Body of pancreas (tissue), 4 donors: ENCODE results near the gene SCFD2. TPM values are rescaled to one million over a fixed set of nuclear protein-coding genes. Genes with fewer than 3 reads are reported as not detected.
"Not testable (repeated sequence)": the region's sequence is repeated elsewhere in the genome, so short reads cannot be mapped to it uniquely, and the experiment has no call there.

Experiments used
- ATAC-seq: fragments of 150-250 bp; one replicate; pipeline ENCODE4 v1.9.1; 2016
- DNase-seq, 4 donors: peaks; one replicate each; pipeline ENCODE4 v3.0.0-alpha.2; 2019
- H3K27ac ChIP-seq, 4 donors: fragments of 200-600 bp; sonication (generic); 1 replicate in 3 of 4; 2 replicates in 1 of 4; pipeline versions ENCODE4 v1.5.1 to v1.6.1; 2016 to 2019; ENCODE audit warnings: mild to moderate bottlenecking in 1 of 4, mixed read lengths in 1 of 4, moderate library complexity in 1 of 4
- H3K27me3 ChIP-seq, 2 donors: fragments of 200-600 bp; sonication (generic); one replicate each; pipeline ENCODE4 v1.6.0; 2016; ENCODE audit warnings: mild to moderate bottlenecking in 1 of 2
- H3K36me3 ChIP-seq, 2 donors: fragments of 200-600 bp; sonication (generic); replicated peaks in 1 of 2; 2 replicates each; pipeline ENCODE4 v1.5.1; 2016; ENCODE audit warnings: low read depth in 2 of 2; ENCODE audit not compliant: insufficient read depth in 1 of 2
- H3K4me1 ChIP-seq: fragments of 200-600 bp; sonication (generic); one replicate; pipeline ENCODE4 v1.6.0; 2016
- H3K4me3 ChIP-seq, 2 donors: fragments of 200-600 bp; sonication (generic); 1 replicate in 1 of 2; 2 replicates in 1 of 2; pipeline ENCODE4 v1.5.1; 2016 to 2019
- H3K9me3 ChIP-seq, 3 donors: fragments of 200-600 bp; sonication (generic); 1 replicate in 2 of 3; 2 replicates in 1 of 3; pipeline ENCODE4 v1.5.1; 2016
- POLR2A ChIP-seq, 3 donors: fragments of 450-650 bp; IDR thresholded peaks; one replicate each; pipeline ENCODE4 v1.6.1; 2016; ENCODE audit warnings: antibody characterized with exemption in 3 of 3, mild to moderate bottlenecking in 2 of 3
- WGBS, 2 donors: methylation state at CpG; one replicate each; pipeline ENCODE4 v1.1.5; 2017; 5-methylcytosine and 5-hydroxymethylcytosine counted together
- intact Hi-C: fragments of 100-400 bp; cut with DNase I; formaldehyde crosslinking; loops from one replicate; pipeline ENCODE4 v1.15.1; 2023
- total RNA-seq, 2 donors: library from RNA; depleted of rRNA; stranded (reverse); fragments of >200 nt; gene quantifications; one replicate each; pipeline ENCODE4 v1.1.0, GENCODE V29; 2016
- TF ChIP-seq, protein P1 (sequence below), 7 experiments: fragments of 450-650 bp in 4 of 7; fragments of 200-600 bp in 3 of 7; sonication (generic) in 3 of 7; IDR thresholded peaks; one replicate each; pipeline ENCODE4 v1.5.1; 2016 to 2019; ENCODE audit warnings: antibody characterized with exemption in 7 of 7

Gene SCFD2
- total RNA-seq, 2 donors from 2014 or later, result 17.9 to 53.7 TPM

DNA sequence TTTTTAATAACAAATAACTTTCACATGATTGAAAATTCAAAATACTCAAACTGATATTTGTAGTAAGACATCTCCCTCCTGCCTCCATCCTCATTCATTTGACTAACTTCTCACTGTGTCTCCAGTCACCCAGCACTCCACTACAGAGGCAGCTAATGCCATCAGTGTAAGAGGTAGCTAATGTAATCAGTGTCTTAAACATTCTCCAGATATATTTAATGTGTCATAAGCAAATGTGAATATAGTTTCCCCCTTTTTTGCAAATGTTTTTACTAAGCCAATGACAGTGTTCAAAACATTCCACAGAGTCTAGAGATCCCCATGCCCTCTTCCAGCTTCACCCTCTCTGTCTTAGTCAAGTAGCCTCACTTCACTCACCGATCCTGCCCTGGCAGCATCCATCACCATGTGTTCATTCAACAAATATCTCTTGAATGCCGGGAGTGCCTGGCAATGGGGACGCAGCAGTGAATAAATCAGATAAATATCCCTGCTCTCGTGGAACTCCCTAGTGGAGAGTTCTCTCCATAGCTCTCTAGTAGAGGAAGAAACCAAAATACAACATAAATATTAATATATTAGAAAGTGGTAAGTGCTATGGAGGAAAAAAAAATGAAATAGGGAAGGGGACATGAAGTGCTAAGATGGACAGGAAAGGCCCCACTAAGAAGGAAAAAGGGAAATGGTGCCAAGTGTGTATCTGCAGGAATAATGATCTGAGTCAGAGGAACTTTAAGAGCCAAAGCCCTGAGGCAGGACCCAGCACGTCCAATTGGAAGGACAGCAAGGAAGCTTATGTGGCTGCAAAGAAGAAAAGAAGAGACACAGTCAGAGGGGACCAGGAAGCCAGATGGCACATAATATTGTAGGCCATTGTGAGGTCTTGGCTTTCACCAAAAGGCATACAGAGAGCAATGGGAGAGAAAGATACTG, 18.7 kb downstream of the SCFD2 start:
- Histone ChIP-seq H3K36me3 (no peaks in the 10 kb centered on the region), H3K4me1 (no peaks in the 10 kb centered on the region), H3K4me3 (no peak overlapping the region), H3K27me3 (no peaks in the 10 kb centered on the region), H3K27ac (no peak overlapping the region), H3K9me3 (no peaks in the 10 kb centered on the region)
- no peak for TF ChIP-seq POLR2A (IDR thresholded peaks at IDR 0.05)
- TF ChIP-seq, protein P1, sequence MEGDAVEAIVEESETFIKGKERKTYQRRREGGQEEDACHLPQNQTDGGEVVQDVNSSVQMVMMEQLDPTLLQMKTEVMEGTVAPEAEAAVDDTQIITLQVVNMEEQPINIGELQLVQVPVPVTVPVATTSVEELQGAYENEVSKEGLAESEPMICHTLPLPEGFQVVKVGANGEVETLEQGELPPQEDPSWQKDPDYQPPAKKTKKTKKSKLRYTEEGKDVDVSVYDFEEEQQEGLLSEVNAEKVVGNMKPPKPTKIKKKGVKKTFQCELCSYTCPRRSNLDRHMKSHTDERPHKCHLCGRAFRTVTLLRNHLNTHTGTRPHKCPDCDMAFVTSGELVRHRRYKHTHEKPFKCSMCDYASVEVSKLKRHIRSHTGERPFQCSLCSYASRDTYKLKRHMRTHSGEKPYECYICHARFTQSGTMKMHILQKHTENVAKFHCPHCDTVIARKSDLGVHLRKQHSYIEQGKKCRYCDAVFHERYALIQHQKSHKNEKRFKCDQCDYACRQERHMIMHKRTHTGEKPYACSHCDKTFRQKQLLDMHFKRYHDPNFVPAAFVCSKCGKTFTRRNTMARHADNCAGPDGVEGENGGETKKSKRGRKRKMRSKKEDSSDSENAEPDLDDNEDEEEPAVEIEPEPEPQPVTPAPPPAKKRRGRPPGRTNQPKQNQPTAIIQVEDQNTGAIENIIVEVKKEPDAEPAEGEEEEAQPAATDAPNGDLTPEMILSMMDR (IDR thresholded peaks at IDR 0.05), result no peak
- DNase-seq (no peak), ATAC-seq (no peak)
- 62 to 77% methylated on average over 5 of the region's 5 CpGs for WGBS, 2 donors
- intact Hi-C loops, result no loop called here

GRCh38 chr4:53346392-53346791, 19.5 kb downstream of the SCFD2 start:
- H3K9me3 ChIP-seq, H3K4me1 ChIP-seq, H3K27ac ChIP-seq, H3K36me3 ChIP-seq, intact Hi-C loops, H3K4me3 ChIP-seq, H3K27me3 ChIP-seq, DNase-seq, ATAC-seq: not testable (repeated sequence)
- 94 to 98% methylated on average over 2 of the region's 2 CpGs for WGBS, 2 donors

DNA sequence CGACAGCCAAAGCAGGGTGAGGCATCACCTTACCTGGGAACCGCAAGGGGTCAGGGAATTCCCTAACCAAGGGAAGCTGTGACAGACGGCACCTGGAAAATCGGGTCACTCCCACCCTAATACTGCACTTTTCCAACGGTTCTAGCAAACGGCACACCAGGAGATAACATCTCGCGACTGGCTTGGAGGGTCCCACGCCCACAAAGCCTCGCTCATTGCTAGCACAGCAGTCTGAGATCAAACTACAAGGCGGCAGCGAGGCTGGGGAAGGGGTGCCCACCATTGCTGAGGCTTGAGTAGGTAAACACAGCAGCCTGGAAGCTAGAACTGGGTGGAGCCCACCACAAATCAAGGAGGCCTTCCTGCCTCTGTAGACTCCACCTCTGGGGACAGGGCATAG, 25.7 kb downstream of the SCFD2 start:
- H3K4me1 ChIP-seq, H3K9me3 ChIP-seq, ATAC-seq, DNase-seq, H3K4me3 ChIP-seq, intact Hi-C loops, H3K27me3 ChIP-seq, H3K36me3 ChIP-seq, H3K27ac ChIP-seq: not testable (repeated sequence)
- WGBS, 2 donors, result 90 to 96% methylated on average over 11 to 12 of the region's 12 CpGs

GRCh38 chr4:53334916-53335315, 30.9 kb downstream of the SCFD2 start:
- H3K36me3 ChIP-seq, H3K27me3 ChIP-seq, ATAC-seq, H3K4me1 ChIP-seq, H3K4me3 ChIP-seq, DNase-seq, H3K9me3 ChIP-seq, intact Hi-C loops, H3K27ac ChIP-seq: not testable (repeated sequence)
- 81 to 92% methylated on average over 6 of the region's 6 CpGs for WGBS, 2 donors

DNA sequence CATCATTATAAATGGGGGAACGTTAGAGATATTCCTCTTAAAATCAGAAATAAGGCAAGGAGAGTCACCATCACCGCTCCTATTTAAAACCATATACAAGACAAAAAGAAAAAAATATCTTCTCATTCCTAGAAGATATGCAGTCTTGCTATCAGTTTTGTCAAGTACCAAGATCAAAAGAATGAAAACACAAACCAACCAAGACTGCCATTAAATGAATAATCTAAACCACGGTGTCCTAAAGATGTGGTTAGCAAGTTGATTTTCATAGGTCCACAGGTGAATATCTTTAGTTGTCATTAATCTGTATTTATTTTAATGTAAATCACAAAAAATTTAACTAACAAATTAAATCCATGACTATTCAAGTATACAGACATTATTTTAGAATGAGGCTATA, 39.3 kb downstream of the SCFD2 start:
- Histone ChIP-seq H3K4me1 (peaks cover 15% of the 10 kb centered on the region), H3K36me3 (no peaks in the 10 kb centered on the region), H3K4me3 (no peak overlapping the region), H3K9me3 (no peaks in the 10 kb centered on the region), H3K27ac (no peak overlapping the region), H3K27me3 (no peaks in the 10 kb centered on the region)
- intact Hi-C loops, result no loop called here
- WGBS, 2 donors, result 96% methylated on average over 3 of the region's 3 CpGs
- no peak for TF ChIP-seq POLR2A (IDR thresholded peaks at IDR 0.05)
- TF ChIP-seq, protein P1 (IDR thresholded peaks at IDR 0.05), result no peak
- no peak for DNase-seq
- no peak for ATAC-seq

DNA sequence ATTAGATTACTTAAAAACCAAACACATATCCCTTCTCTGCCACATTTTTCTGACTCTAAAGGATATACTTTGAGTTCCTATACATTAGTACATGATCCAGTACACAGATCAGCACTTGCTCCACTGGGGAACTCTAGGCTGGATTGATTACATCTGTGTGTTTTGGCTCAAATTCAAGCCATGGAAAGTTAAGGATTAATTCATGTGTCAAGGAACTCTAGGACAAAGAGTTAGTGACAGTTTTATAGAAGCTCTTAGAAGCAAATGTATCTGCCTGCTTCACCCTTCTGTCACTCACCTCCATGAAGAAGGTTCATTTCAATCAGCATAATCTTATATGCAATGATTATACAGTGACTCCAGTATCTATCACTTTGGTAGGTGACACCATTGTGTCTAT, 43.2 kb downstream of the SCFD2 start:
- H3K27ac ChIP-seq, result no peak overlapping the region
- no peak overlapping the region for H3K4me3 ChIP-seq
- DNase-seq (no peak), ATAC-seq (no peak)
- H3K27me3 ChIP-seq, result no peaks in the 10 kb centered on the region
- H3K9me3 ChIP-seq, result no peaks in the 10 kb centered on the region
- TF ChIP-seq POLR2A (IDR thresholded peaks at IDR 0.05), result no peak
- TF ChIP-seq, protein P1 (IDR thresholded peaks at IDR 0.05), result no peak
- intact Hi-C loops, result no loop called here
- H3K36me3 ChIP-seq, result no peaks in the 10 kb centered on the region
- H3K4me1 ChIP-seq, result peaks cover 15% of the 10 kb centered on the region
